HepG2 (cell line): ENCODE data around the gene ARL6. TPM values are rescaled to one million over a fixed set of nuclear protein-coding genes. Genes with fewer than 3 reads are reported as not detected.

Experiments
- ESRRA ChIP-seq: sonication (generic); formaldehyde crosslinking; IDR thresholded peaks from 2 replicates; pipeline ENCODE4 v1.5.1; 2020; ENCODE audit warnings: mild to moderate bottlenecking, low read depth, missing genetic modification reagents
- HOXD1 ChIP-seq: sonication (generic); formaldehyde crosslinking; IDR thresholded peaks from 2 replicates; pipeline ENCODE4 v1.5.0; 2020; ENCODE audit warnings: missing genetic modification reagents
- MIER3 ChIP-seq: IDR thresholded peaks from 2 replicates; pipeline ENCODE4 v1.6.1; 2016; ENCODE audit warnings: missing compliant biosample characterization, borderline replicate concordance
- POLR2AphosphoS2 ChIP-seq: IDR thresholded peaks from 2 replicates; pipeline ENCODE4 v1.6.1; 2011; ENCODE audit warnings: low read depth, low read length, improper control_type of control experiment
- RAD21 ChIP-seq: fragments of 450-650 bp; formaldehyde crosslinking; IDR thresholded peaks from 2 replicates; pipeline ENCODE4 v1.5.0; 2020; ENCODE audit warnings: mild to moderate bottlenecking
- SSRP1 ChIP-seq: IDR thresholded peaks from 2 replicates; pipeline ENCODE4 v1.6.1; 2016; ENCODE audit warnings: control low read depth
- ZNF839 ChIP-seq: sonication (generic); formaldehyde crosslinking; IDR thresholded peaks from 2 replicates; pipeline ENCODE4 v1.4.0; 2020; ENCODE audit warnings: missing genetic modification reagents, mild to moderate bottlenecking, borderline replicate concordance
- polyA plus RNA-seq, 8 experiments: library from polyadenylated mRNA; depleted of rRNA in 3 of 8; stranded (reverse) in 7 of 8; unstranded in 1 of 8; fragments of >200 nt; fragmentation: Illumina TruSeq in 4 of 8; extraction: Trizol in 4 of 8; gene quantifications; 2 replicates each; pipeline versions ENCODE4 v1.2.1 to v1.2.3, GENCODE V29; 2011 to 2016; ENCODE audit warnings: low read depth in 4 of 8, missing spikeins in 1 of 8, mixed read lengths in 1 of 8; ENCODE audit not compliant: insufficient read depth in 1 of 8
- total RNA-seq, 5 experiments: library from RNA; depleted of rRNA; stranded (reverse); fragments of >200 nt; fragmentation: Illumina TruSeq; extraction: Trizol; gene quantifications; 2 replicates each; pipeline ENCODE4 v1.2.3, GENCODE V29; 2016; ENCODE audit warnings: low read depth in 1 of 5
- TF ChIP-seq, protein P1 (sequence below): sonication (generic); formaldehyde crosslinking; IDR thresholded peaks from 2 replicates; pipeline ENCODE4 v1.5.1; 2020; ENCODE audit warnings: mild to moderate bottlenecking, moderate library complexity, missing genetic modification reagents
- TF ChIP-seq, protein P2 (sequence below): sonication (generic); formaldehyde crosslinking; IDR thresholded peaks from 2 replicates; pipeline ENCODE4 v1.9.0; 2021; ENCODE audit warnings: missing genetic modification reagents, borderline replicate concordance
- TF ChIP-seq, protein P3 (sequence below): sonication (generic); formaldehyde crosslinking; IDR thresholded peaks from 2 replicates; pipeline ENCODE4 v1.4.0; 2020; ENCODE audit warnings: mild to moderate bottlenecking, low read depth, missing genetic modification reagents
- TF ChIP-seq, protein P4 (sequence below): sonication (generic); formaldehyde crosslinking; IDR thresholded peaks from 2 replicates; pipeline ENCODE4 v1.4.0; 2020; ENCODE audit warnings: missing genetic modification reagents, borderline replicate concordance

The ARL6 gene
- total and polyA plus RNA-seq, 2 of the 13 experiments (the other 11 are each of a cell fraction or from before 2014, with no cell fraction given) = 1.3 to 3.7 TPM

DNA sequence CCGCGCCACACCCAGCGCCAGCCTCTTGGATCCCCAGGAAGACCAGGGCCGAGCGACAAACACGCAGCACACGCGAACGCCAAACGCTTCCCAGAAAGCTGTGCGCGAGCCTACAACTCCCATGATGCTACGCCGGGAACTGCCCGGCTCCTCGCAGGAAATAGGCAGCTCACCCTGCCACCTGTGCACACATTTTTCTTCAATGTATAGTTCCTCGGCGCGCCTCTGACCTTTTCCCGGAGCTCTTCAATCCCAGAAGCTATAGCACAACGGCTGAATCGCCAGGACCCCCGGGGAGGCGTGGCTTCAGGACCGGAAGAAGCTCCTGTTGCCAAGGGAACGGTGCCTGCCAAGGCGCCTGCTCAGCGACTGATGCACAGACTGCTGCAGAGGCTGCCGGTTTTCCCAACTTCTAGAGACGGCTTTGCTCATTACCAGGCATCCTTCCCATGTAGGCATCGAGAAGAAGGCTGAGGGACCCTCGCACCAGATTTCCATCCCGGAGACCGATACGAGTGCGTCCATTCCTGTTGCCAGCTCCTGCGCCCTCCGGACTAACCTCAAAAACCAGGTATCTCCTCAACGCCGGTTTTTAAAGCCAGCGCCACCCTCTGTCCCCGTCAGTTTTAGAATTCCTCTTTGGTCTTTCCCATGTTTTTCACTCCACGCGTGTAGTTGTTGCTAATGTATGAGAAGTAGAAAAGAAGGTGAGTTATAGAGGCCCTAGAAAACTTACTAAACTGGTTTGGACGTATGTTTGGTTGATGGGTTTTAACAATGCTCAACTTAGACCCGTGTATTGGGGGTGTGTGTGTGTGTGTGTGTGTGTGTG, at the start of gene ARL6 (continued):
- TF ChIP-seq, protein P1, sequence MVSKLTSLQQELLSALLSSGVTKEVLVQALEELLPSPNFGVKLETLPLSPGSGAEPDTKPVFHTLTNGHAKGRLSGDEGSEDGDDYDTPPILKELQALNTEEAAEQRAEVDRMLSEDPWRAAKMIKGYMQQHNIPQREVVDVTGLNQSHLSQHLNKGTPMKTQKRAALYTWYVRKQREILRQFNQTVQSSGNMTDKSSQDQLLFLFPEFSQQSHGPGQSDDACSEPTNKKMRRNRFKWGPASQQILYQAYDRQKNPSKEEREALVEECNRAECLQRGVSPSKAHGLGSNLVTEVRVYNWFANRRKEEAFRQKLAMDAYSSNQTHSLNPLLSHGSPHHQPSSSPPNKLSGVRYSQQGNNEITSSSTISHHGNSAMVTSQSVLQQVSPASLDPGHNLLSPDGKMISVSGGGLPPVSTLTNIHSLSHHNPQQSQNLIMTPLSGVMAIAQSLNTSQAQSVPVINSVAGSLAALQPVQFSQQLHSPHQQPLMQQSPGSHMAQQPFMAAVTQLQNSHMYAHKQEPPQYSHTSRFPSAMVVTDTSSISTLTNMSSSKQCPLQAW = no peak; the same call in 1 of the 2 replicates
- TF ChIP-seq POLR2AphosphoS2 (no peak), SSRP1 (no peak), MIER3 (no peak), ZNF839 (CRISPR knock-in tag) (peak; percentile 97), RAD21 (CRISPR knock-in tag) (no peak), ESRRA (no peak; the same call in 1 of the 2 replicates), HOXD1 (CRISPR knock-in tag) (0 out of 2 replicates have a peak, but pooled peaks have one; percentile 11)
- TF ChIP-seq, protein P2, sequence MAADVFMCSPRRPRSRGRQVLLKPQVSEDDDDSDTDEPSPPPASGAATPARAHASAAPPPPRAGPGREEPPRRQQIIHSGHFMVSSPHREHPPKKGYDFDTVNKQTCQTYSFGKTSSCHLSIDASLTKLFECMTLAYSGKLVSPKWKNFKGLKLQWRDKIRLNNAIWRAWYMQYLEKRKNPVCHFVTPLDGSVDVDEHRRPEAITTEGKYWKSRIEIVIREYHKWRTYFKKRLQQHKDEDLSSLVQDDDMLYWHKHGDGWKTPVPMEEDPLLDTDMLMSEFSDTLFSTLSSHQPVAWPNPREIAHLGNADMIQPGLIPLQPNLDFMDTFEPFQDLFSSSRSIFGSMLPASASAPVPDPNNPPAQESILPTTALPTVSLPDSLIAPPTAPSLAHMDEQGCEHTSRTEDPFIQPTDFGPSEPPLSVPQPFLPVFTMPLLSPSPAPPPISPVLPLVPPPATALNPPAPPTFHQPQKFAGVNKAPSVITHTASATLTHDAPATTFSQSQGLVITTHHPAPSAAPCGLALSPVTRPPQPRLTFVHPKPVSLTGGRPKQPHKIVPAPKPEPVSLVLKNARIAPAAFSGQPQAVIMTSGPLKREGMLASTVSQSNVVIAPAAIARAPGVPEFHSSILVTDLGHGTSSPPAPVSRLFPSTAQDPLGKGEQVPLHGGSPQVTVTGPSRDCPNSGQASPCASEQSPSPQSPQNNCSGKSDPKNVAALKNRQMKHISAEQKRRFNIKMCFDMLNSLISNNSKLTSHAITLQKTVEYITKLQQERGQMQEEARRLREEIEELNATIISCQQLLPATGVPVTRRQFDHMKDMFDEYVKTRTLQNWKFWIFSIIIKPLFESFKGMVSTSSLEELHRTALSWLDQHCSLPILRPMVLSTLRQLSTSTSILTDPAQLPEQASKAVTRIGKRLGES (CRISPR knock-in tag) = no peak
- TF ChIP-seq, protein P3, sequence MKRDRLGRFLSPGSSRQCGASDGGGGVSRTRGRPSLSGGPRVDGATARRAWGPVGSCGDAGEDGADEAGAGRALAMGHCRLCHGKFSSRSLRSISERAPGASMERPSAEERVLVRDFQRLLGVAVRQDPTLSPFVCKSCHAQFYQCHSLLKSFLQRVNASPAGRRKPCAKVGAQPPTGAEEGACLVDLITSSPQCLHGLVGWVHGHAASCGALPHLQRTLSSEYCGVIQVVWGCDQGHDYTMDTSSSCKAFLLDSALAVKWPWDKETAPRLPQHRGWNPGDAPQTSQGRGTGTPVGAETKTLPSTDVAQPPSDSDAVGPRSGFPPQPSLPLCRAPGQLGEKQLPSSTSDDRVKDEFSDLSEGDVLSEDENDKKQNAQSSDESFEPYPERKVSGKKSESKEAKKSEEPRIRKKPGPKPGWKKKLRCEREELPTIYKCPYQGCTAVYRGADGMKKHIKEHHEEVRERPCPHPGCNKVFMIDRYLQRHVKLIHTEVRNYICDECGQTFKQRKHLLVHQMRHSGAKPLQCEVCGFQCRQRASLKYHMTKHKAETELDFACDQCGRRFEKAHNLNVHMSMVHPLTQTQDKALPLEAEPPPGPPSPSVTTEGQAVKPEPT (CRISPR knock-in tag) = no peak
- TF ChIP-seq, protein P4, sequence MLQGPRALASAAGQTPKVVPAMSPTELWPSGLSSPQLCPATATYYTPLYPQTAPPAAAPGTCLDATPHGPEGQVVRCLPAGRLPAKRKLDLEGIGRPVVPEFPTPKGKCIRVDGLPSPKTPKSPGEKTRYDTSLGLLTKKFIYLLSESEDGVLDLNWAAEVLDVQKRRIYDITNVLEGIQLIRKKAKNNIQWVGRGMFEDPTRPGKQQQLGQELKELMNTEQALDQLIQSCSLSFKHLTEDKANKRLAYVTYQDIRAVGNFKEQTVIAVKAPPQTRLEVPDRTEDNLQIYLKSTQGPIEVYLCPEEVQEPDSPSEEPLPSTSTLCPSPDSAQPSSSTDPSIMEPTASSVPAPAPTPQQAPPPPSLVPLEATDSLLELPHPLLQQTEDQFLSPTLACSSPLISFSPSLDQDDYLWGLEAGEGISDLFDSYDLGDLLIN (CRISPR knock-in tag) = 0 out of 2 replicates have a peak, but pooled peaks have one; percentile 23
